Measurements from ENCODE around the gene ORC5.

DNA sequence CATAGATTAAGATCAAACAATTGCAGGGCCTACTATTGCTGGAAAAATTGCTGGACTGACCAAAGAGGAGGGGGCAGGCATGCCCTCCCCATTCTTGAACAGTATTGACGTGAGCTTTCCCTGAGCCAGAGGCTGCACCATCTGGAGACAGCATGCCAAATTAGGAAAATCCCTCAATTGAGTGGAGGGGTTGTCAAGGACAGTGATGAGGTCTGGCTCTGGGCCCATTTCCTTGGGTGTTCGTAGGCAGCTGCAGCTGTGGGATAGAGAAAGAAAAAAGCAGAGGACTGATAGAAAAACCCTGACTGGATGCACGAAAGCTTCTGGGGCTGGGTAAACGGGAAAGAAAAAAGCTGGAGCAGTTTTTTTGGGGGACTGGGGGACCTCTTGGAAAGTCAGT is 22.8 kb upstream of the ORC5 start:
- TF ChIP-seq KLF5 (IDR thresholded peaks at IDR 0.05; ENCODE audit: partially characterized antibody) = no peak
- TF ChIP-seq DPF2 (IDR thresholded peaks at IDR 0.05) = no peak
- no peak for TF ChIP-seq MEF2B (IDR thresholded peaks at IDR 0.05; ENCODE audit: partially characterized antibody, poor library complexity, severe bottlenecking)
- TF ChIP-seq KDM1A (IDR thresholded peaks at IDR 0.05; ENCODE audit: borderline replicate concordance) = no peak
- TF ChIP-seq, protein P1, sequence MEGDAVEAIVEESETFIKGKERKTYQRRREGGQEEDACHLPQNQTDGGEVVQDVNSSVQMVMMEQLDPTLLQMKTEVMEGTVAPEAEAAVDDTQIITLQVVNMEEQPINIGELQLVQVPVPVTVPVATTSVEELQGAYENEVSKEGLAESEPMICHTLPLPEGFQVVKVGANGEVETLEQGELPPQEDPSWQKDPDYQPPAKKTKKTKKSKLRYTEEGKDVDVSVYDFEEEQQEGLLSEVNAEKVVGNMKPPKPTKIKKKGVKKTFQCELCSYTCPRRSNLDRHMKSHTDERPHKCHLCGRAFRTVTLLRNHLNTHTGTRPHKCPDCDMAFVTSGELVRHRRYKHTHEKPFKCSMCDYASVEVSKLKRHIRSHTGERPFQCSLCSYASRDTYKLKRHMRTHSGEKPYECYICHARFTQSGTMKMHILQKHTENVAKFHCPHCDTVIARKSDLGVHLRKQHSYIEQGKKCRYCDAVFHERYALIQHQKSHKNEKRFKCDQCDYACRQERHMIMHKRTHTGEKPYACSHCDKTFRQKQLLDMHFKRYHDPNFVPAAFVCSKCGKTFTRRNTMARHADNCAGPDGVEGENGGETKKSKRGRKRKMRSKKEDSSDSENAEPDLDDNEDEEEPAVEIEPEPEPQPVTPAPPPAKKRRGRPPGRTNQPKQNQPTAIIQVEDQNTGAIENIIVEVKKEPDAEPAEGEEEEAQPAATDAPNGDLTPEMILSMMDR (IDR thresholded peaks at IDR 0.05 in 2 of 3, conservative IDR thresholded peaks at IDR 0.05 in 1 of 3; ENCODE audit: control insufficient read depth in 2 of 3, extremely low read depth in 1 of 3, insufficient read depth in 1 of 3, low read depth in 3 of 3, low read length in 3 of 3) = no peak
- no peak for TF ChIP-seq EZH2 (IDR thresholded peaks at IDR 0.05; ENCODE audit: borderline replicate concordance, control insufficient read depth, low read depth, low read length)
- TF ChIP-seq BACH1 (IDR thresholded peaks at IDR 0.05; ENCODE audit: borderline replicate concordance) = no peak
- no peak for TF ChIP-seq MTA2 (IDR thresholded peaks at IDR 0.05; ENCODE audit: low read depth)
- TF ChIP-seq GABPA (IDR thresholded peaks at IDR 0.05; ENCODE audit: low read depth) = no peak
- no peak for TF ChIP-seq RAD21 (IDR thresholded peaks at IDR 0.05; ENCODE audit: insufficient read depth, low read depth, low read length)
